GM23338 (cell line): ENCODE results near the gene JMJD1C. TPM values are rescaled to one million over a fixed set of nuclear protein-coding genes. Genes with fewer than 3 reads are reported as not detected.
A peak's percentile ranks its signal among the peaks of the same experiment; 100 is the strongest.

Experiments
- ATAC-seq: fragments of 200-7000 bp; cut with Tn5 transposase; 3 replicates; pipeline ENCODE4 v1.9.1; 2020
- DNase-seq: peaks from one replicate; pipeline ENCODE4 v3.0.0-alpha.2; 2015; ENCODE audit warnings: low spot score
- H2AFZ ChIP-seq: fragments of 200-600 bp; sonication (generic); 2 replicates; pipeline ENCODE4 v1.8.0; 2016; ENCODE audit warnings: antibody characterized with exemption, mild to moderate bottlenecking, moderate library complexity
- H3F3A ChIP-seq: fragments of 200-600 bp; sonication (generic); replicated peaks from 2 replicates; pipeline ENCODE4 v1.8.0; 2017; ENCODE audit warnings: antibody characterized with exemption, mixed run types, low read depth
- H3K27ac ChIP-seq: fragments of 200-600 bp; sonication (generic); 2 replicates; pipeline ENCODE4 v1.6.1; 2016; ENCODE audit warnings: low read depth
- H3K27me3 ChIP-seq: fragments of 200-600 bp; sonication (generic); 2 replicates; pipeline ENCODE4 v1.8.0; 2016; ENCODE audit warnings: mild to moderate bottlenecking, mixed run types, moderate library complexity; ENCODE audit not compliant: insufficient read depth
- H3K36me3 ChIP-seq: fragments of 200-600 bp; sonication (generic); 2 replicates; pipeline ENCODE4 v1.8.0; 2016; ENCODE audit warnings: mild to moderate bottlenecking; ENCODE audit not compliant: insufficient read depth
- H3K4me1 ChIP-seq: fragments of 200-600 bp; sonication (generic); 2 replicates; pipeline ENCODE4 v1.8.0; 2016; ENCODE audit warnings: mild to moderate bottlenecking, moderate library complexity; ENCODE audit not compliant: insufficient read depth
- H3K4me2 ChIP-seq: fragments of 200-600 bp; sonication (generic); 2 replicates; pipeline ENCODE4 v1.7.1; 2017; ENCODE audit warnings: mixed run types
- H3K4me3 ChIP-seq: fragments of 200-600 bp; sonication (generic); 2 replicates; pipeline ENCODE4 v1.6.1; 2016; ENCODE audit warnings: mixed run types
- H3K79me2 ChIP-seq: fragments of 200-600 bp; sonication (generic); replicated peaks from 2 replicates; pipeline ENCODE4 v1.8.0; 2017; ENCODE audit warnings: mild to moderate bottlenecking; ENCODE audit not compliant: insufficient read depth
- H3K9me2 ChIP-seq: fragments of 200-600 bp; sonication (generic); 2 replicates; pipeline ENCODE4 v1.8.0; 2017; ENCODE audit not compliant: insufficient read depth
- H4K20me1 ChIP-seq: fragments of 200-600 bp; sonication (generic); replicated peaks from 2 replicates; pipeline ENCODE4 v1.8.0; 2017; ENCODE audit warnings: mild to moderate bottlenecking; ENCODE audit not compliant: insufficient read depth
- H3K27ac Mint-ChIP-seq: 2 replicates; pipeline ENCODE4 v1.8.0; 2020; ENCODE audit warnings: inconsistent platforms, mild to moderate bottlenecking, moderate library complexity, mixed read lengths
- H3K27me3 Mint-ChIP-seq: 3 replicates; pipeline ENCODE4 v1.8.0; 2022; ENCODE audit warnings: low read depth, mild to moderate bottlenecking, moderate library complexity, mixed read lengths, inconsistent platforms; ENCODE audit not compliant: insufficient read depth, poor library complexity
- H3K36me3 Mint-ChIP-seq: 3 replicates; pipeline ENCODE4 v1.8.0; 2021; ENCODE audit warnings: low read depth, mild to moderate bottlenecking, inconsistent platforms, moderate library complexity, mixed read lengths
- H3K4me1 Mint-ChIP-seq: 3 replicates; pipeline ENCODE4 v1.8.0; 2020; ENCODE audit warnings: mild to moderate bottlenecking, inconsistent platforms, mixed read lengths
- H3K4me3 Mint-ChIP-seq: 3 replicates; pipeline ENCODE4 v1.8.0; 2021; ENCODE audit warnings: moderate library complexity, mild to moderate bottlenecking, inconsistent platforms, mixed read lengths
- H3K9me3 Mint-ChIP-seq: 3 replicates; pipeline ENCODE4 v1.8.0; 2020; ENCODE audit warnings: moderate library complexity, mild to moderate bottlenecking, inconsistent platforms, mixed read lengths
- CTCF ChIP-seq, 2 experiments: fragments of 200-600 bp in 1 of 2; sonication (generic) in 1 of 2; conservative IDR thresholded peaks; 2 replicates each; pipeline versions ENCODE4 v1.5.1 to v1.6.1; 2016 to 2017; ENCODE audit warnings: antibody characterized with exemption in 2 of 2, low read depth in 2 of 2, mild to moderate bottlenecking in 2 of 2, moderate library complexity in 1 of 2
- ETS1 ChIP-seq: IDR thresholded peaks from 2 replicates; pipeline ENCODE4 v1.6.1; 2016; ENCODE audit warnings: antibody characterized with exemption
- EZH2 ChIP-seq: fragments of 200-600 bp; sonication (generic); IDR thresholded peaks from one replicate; pipeline ENCODE4 v1.8.0; 2017; ENCODE audit warnings: antibody characterized with exemption, mild to moderate bottlenecking, low read depth; ENCODE audit not compliant: unreplicated experiment
- EZH2phosphoT487 ChIP-seq: fragments of 200-600 bp; sonication (generic); IDR thresholded peaks from one replicate; pipeline ENCODE4 v1.8.1; 2018; ENCODE audit warnings: antibody characterized with exemption; ENCODE audit not compliant: unreplicated experiment
- JUNB ChIP-seq: IDR thresholded peaks from one replicate; pipeline ENCODE4 v1.6.1; 2016; ENCODE audit warnings: antibody characterized with exemption; ENCODE audit not compliant: unreplicated experiment
- NANOG ChIP-seq: IDR thresholded peaks from 2 replicates; pipeline ENCODE4 v1.6.1; 2016; ENCODE audit warnings: antibody characterized with exemption, borderline replicate concordance
- POLR2AphosphoS5 ChIP-seq: IDR thresholded peaks from 2 replicates; pipeline ENCODE4 v1.6.1; 2016; ENCODE audit warnings: antibody characterized with exemption, low read depth
- REST ChIP-seq: IDR thresholded peaks from one replicate; pipeline ENCODE4 v1.6.1; 2018; ENCODE audit warnings: antibody characterized with exemption; ENCODE audit not compliant: unreplicated experiment
- STAT1 ChIP-seq: IDR thresholded peaks from one replicate; pipeline ENCODE4 v1.6.1; 2016; ENCODE audit warnings: antibody characterized with exemption; ENCODE audit not compliant: unreplicated experiment
- polyA plus RNA-seq: library from polyadenylated mRNA; unstranded; fragments of >200 nt; fragmentation: Nextera tagmentation; extraction: Ambion mirVana; gene quantifications from 2 replicates; pipeline ENCODE4 v1.2.1, GENCODE V29; 2016
- total RNA-seq: library from RNA; depleted of rRNA; stranded (reverse); fragments of >200 nt; shearing (Covaris generic); gene quantifications from 2 replicates; pipeline ENCODE4 v1.2.3, GENCODE V29; 2014

Gene JMJD1C
- total and polyA plus RNA-seq, 2 experiments from 2014 or later: 333 to 435 TPM

- TF ChIP-seq REST: no peak
- no peak for TF ChIP-seq CTCF (conservative IDR thresholded peaks at IDR 0.05; ENCODE audit: low read depth in 2 of 2)
- TF ChIP-seq ETS1: no peak
- no peak for TF ChIP-seq EZH2
- TF ChIP-seq EZH2phosphoT487: no peak
These were observed 141.9 kb downstream of the JMJD1C start (continued) for GRCh38 chr10:63323701-63324494.

GRCh38 chr10:63320683-63321082 is 145.1 kb downstream of the JMJD1C start:
- no peaks in the 10 kb centered on the region for H3K27me3 ChIP-seq
- Mint-ChIP-seq H3K4me1 (no peaks in the 10 kb centered on the region), H3K4me3 (no peak overlapping the region), H3K27ac (no peak overlapping the region), H3K9me3 (no peaks in the 10 kb centered on the region), H3K36me3 (no peaks in the 10 kb centered on the region; the same call in 2 of the 3 replicates), H3K27me3 (peaks cover 4% of the 10 kb centered on the region)
- DNase-seq: peak; percentile 34
- H4K20me1 ChIP-seq: peaks cover under 1% of the 10 kb centered on the region
- H3K79me2 ChIP-seq: peaks cover 56% of the 10 kb centered on the region
- no peaks in the 10 kb centered on the region for H3K36me3 ChIP-seq
- TF ChIP-seq ETS1 (no peak), NANOG (no peak), EZH2 (no peak), POLR2AphosphoS5 (no peak), EZH2phosphoT487 (no peak), STAT1 (no peak), JUNB (no peak)
- no peak overlapping the region for H3K4me3 ChIP-seq
- H3K4me1 ChIP-seq: no peaks in the 10 kb centered on the region
- no peak overlapping the region for H3K4me2 ChIP-seq
- no peak for ATAC-seq
- H3K9me2 ChIP-seq: peaks cover 4% of the 10 kb centered on the region; the same call in 1 of the 2 replicates
- no peak overlapping the region for H3K27ac ChIP-seq
- no peak overlapping the region for H2AFZ ChIP-seq
- no peaks in the 10 kb centered on the region for H3F3A ChIP-seq
